Muscle layer of duodenum (tissue), 2 donors: ENCODE results near the gene CD276.
A peak's percentile ranks its signal among the peaks of the same experiment; 100 is the strongest.
"Not testable (repeated sequence)": the region's sequence is repeated elsewhere in the genome, so short reads cannot be mapped to it uniquely, and the experiment has no call there.

ENCODE experiments used
- H3K27ac ChIP-seq: one replicate; pipeline ENCODE4 v1.7.0; 2013; ENCODE audit warnings: mild to moderate bottlenecking, low read length
- H3K27me3 ChIP-seq: one replicate; pipeline ENCODE4 v1.7.0; 2013; ENCODE audit warnings: low read depth, mild to moderate bottlenecking, control low read depth, low read length
- H3K36me3 ChIP-seq, 2 donors: one replicate each; pipeline ENCODE4 v1.7.0; 2013; ENCODE audit warnings: low read length in 2 of 2, control low read depth in 1 of 2, mild to moderate bottlenecking in 1 of 2; ENCODE audit not compliant: insufficient read depth in 2 of 2, control insufficient read depth in 1 of 2
- H3K4me1 ChIP-seq, 2 donors: one replicate each; pipeline ENCODE4 v1.7.0; 2013; ENCODE audit warnings: low read length in 2 of 2, mild to moderate bottlenecking in 2 of 2, control low read depth in 1 of 2, moderate library complexity in 1 of 2; ENCODE audit not compliant: insufficient read depth in 2 of 2, control insufficient read depth in 1 of 2
- H3K4me3 ChIP-seq, 2 donors: one replicate each; pipeline ENCODE4 v1.7.0; 2013; ENCODE audit warnings: low read length in 2 of 2, low read depth in 1 of 2, mild to moderate bottlenecking in 1 of 2
- H3K9me3 ChIP-seq, 2 donors: one replicate each; pipeline ENCODE4 v1.7.0; 2013; ENCODE audit warnings: low read length in 2 of 2, control low read depth in 1 of 2, mild to moderate bottlenecking in 1 of 2; ENCODE audit not compliant: control insufficient read depth in 1 of 2
- donor health status: healthy.

Gene CD276

DNA sequence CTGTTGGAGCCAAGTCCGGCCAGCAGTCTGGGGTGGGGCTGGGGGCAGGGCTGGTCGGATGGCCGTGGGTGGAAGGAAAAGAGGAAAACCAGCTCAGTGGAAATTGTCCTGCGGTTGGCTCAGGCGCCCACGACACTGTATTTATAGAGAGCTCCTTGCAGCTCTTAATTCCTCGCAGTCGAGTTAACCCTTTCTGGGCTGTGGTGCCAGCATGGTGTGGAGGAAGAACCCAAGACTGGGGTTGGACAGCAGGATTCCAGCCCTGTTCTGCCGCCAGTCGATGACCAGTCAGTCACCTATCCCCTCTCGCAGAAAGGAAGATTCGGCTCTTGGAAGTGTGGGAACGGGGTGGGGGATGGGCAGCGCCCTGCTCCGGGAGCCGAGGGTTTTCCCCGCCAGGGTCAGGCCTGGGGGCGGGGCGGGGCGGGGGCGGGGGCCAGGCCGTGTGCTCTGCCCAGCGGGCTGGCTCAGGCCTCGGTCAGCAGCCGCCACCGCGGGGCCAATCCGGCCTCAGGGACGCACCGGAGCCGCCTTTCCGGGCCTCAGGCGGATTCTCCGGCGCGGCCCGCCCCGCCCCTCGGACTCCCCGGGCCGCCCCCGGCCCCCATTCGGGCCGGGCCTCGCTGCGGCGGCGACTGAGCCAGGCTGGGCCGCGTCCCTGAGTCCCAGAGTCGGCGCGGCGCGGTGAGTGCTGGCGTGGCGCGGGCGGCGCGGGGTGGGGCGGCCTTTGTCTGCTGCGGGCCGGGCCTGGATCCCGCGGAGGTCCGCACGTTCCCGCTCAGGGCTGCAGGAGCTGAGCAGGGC lies at the start of gene CD276:
Gene CD276 (plus strand): TSS at position 607 of the 804 bp plus-strand sequence. CDS start 15,257 bp downstream, outside the sequence.
- peak within 1 kb of the TSS; percentile 62 to 84 for H3K4me3 ChIP-seq
- H3K9me3 ChIP-seq = no peaks in the 10 kb centered on the region
- peak within 1 kb of the TSS; percentile 43 for H3K27ac ChIP-seq
- peaks cover 13 to 29% of the 10 kb centered on the region in 2 donors for H3K4me1 ChIP-seq
- no peaks in the 10 kb centered on the region for H3K27me3 ChIP-seq
- H3K36me3 ChIP-seq = no peaks in the 10 kb centered on the region

DNA sequence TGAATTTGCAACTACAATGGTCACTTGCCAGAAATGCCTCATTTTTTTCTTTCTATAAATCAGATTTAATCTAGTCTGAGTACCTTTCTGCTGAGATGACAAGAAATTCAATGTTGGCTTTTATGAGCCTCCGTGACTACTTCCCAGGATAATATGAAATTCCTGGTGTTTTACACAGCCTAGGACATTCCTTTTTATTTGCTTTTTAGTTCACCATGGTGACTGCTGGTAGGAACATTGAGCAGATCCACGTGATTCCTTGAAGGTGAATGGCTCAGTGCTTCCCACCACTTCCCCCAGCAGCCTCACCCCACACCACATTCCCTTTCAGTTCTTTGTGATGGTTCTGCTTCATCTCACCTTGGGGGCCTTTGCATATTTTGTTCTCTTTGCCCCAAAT lies 46.7 kb upstream of the CD276 start:
- Histone ChIP-seq H3K4me3 (no peak overlapping the region), H3K27me3 (no peaks in the 10 kb centered on the region), H3K4me1 (peaks cover 7 to 10% of the 10 kb centered on the region in 2 donors), H3K9me3 (no peaks in the 10 kb centered on the region), H3K27ac (no peak overlapping the region), H3K36me3 (peaks cover 0 to 9% of the 10 kb centered on the region in 2 donors)

DNA sequence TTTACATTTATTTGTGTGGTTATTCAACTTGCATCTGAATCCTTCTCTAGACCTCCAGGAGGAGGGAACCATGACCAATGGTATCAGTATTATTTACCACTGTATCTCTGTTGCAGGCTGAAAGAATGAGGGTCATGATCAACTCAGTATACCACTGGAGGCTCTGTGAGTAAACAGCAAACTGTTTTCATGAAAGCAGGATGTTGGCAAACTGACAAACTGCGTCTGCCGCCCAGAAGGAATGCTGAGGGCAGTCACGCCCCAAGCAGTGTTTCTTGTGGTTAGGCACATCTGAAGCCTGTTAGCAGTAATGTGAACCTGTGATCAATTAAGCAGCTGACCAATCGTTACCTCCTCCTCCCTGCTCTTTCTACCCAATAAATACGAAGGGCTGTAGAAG lies 44.7 kb upstream of the CD276 start:
- not testable (repeated sequence) for H3K9me3 ChIP-seq, H3K4me3 ChIP-seq, H3K27ac ChIP-seq, H3K4me1 ChIP-seq, H3K27me3 ChIP-seq, H3K36me3 ChIP-seq

DNA sequence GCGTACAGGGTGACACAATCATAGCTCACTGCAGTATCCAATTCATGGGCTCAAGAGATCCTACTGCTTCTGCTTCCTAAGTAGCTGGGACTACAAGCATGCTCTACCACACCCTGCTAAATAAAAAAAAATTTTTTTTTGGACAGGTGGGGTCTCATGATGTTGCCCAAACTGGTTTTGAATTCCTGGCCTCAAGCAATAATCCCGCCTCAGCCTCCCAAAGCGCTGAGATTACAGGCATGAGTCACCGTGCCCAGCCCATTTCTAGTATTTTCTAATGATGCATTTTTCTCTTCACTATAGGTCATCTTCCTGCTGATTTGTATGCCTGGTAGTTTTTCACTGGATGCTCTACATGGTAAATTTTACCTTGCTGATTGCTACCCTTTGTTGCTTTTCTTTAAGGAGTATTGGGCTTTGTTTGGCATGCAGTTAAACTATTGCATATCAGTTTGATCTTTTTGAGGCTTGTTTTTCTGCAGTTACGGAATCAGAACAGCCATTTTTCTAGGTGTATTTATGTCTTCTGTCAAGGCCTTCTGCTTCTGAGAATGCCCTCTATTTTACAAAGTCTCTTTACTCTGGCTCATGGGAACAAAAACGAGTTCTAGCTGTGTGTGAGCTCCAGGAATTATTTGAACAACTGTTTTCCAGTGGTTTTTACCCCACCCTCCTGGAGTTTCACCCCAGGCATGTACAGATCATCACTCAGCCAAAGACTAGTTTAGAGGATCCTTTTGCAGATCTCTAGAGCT lies 36.7 kb upstream of the CD276 start:
- Histone ChIP-seq H3K27me3 (no peaks in the 10 kb centered on the region), H3K4me3 (no peak overlapping the region), H3K9me3 (no peaks in the 10 kb centered on the region), H3K27ac (no peak overlapping the region), H3K4me1 (no peaks in the 10 kb centered on the region), H3K36me3 (no peaks in the 10 kb centered on the region)

DNA sequence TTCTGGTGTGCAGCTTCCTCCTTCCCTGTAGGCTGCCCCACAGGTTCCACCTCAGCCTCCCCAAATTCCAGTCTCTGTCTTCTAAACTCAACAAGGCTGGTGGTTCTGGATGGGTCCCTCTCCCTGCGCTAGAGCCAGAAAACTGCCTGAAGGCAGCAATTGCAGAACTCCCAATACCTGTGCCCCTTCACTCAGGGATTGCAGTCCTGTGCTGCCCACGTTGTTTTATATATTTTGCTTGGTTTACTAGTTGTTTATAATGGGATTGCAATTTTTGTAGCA lies 36.2 kb upstream of the CD276 start:
- no peaks in the 10 kb centered on the region for H3K27me3 ChIP-seq
- H3K36me3 ChIP-seq = no peaks in the 10 kb centered on the region
- H3K27ac ChIP-seq = no peak overlapping the region
- no peaks in the 10 kb centered on the region for H3K4me1 ChIP-seq
- H3K4me3 ChIP-seq = no peak overlapping the region
- no peaks in the 10 kb centered on the region for H3K9me3 ChIP-seq

DNA sequence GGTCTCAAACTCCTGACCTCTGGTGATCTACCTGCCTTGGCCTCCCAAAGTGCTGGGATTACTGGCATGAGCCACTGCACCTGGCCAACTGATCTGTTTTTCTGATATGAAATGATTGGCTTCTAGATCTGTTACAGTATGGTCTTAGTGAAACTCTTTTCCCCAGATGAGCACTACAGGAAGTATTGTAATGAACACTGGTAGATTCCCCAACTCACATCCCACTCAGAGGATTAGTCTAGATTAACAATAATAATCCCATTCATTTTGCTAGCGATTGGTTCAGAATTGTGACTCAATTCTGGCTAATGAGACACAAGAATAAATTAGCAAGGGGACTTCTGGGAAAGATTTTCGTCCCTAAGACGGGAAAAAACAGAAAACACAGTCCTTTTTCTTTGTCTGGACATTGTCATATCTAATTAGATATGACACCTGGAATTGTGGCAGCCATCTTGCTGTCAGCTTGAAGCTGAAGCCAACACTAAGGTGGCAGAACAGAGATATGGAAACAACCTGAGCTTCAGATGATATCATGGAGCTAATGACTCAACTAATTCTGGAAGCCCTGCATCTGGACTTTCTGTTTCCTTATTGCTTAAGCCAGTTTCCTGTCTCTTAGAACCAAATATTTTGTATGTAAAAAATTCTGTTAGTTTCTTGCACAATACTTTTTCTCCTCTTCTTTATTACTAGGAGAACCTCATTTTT lies 33.6 kb upstream of the CD276 start:
- Histone ChIP-seq H3K9me3 (no peaks in the 10 kb centered on the region), H3K4me1 (no peaks in the 10 kb centered on the region), H3K4me3 (no peak overlapping the region), H3K27ac (no peak overlapping the region), H3K27me3 (no peaks in the 10 kb centered on the region), H3K36me3 (no peaks in the 10 kb centered on the region)

DNA sequence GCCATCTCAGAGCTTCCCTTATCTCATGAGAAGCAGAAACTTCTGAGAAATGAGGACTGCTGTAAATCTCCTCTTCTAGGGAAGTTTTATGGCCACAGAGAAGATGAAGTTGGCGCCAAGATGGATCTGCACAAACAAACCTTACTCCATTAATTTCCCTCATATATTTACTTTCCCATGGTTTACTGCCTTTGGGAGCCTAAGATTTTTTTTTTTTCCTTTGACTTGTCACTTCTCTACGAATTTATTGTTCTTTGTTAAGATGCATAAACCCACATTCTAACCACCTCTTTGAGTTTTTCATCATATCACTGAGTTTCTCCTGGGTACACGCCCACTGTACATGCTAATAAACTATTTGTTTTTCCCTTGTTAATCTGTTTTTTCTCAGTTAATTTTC lies 29.5 kb upstream of the CD276 start:
- H3K4me1 ChIP-seq = no peaks in the 10 kb centered on the region
- H3K27me3 ChIP-seq = no peaks in the 10 kb centered on the region
- H3K36me3 ChIP-seq = no peaks in the 10 kb centered on the region
- H3K4me3 ChIP-seq = no peak overlapping the region
- H3K27ac ChIP-seq = no peak overlapping the region
- no peaks in the 10 kb centered on the region for H3K9me3 ChIP-seq

DNA sequence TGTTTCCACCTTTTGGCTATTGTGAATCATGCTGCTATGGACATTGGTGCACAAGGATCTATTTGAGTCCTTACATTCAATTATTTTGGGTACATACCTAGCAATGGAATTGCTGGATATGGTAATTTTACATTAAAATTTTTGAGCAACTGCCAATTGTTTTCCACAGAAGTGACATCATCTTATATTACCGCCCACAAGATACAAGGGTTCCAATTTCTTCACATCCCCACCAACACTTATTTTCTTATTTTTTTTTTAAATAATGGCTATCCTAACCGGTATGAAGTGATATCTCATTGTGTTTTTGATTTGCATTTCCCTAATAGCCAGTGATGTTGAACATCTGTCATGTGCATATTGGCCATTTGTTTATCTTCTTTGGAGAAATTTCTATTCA lies 28.5 kb upstream of the CD276 start:
- H3K4me1 ChIP-seq = no peaks in the 10 kb centered on the region
- no peaks in the 10 kb centered on the region for H3K9me3 ChIP-seq
- H3K36me3 ChIP-seq = no peaks in the 10 kb centered on the region
- no peak overlapping the region for H3K27ac ChIP-seq
- no peaks in the 10 kb centered on the region for H3K27me3 ChIP-seq
- H3K4me3 ChIP-seq = no peak overlapping the region

DNA sequence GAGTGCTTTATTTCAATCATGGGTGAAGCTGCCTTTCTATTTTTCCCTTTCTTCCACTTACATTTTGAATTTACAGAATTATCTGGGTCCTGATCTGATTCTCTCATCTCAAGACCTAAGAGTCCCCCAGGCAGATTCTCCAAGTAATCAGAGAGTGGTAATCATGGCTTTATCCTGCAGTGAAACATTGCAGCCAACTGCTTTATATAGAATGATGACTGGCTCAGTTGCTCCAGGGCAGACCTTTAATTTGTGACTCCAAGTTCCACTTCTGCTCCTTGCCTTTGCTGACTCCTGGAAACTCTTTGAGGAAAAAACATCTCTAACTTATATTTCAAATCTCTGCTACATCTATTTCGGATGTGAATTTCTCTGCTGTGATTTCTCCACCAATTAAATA lies 25.5 kb upstream of the CD276 start:
- Histone ChIP-seq H3K4me3 (no peak overlapping the region), H3K27ac (no peak overlapping the region), H3K9me3 (no peaks in the 10 kb centered on the region), H3K27me3 (no peaks in the 10 kb centered on the region), H3K36me3 (no peaks in the 10 kb centered on the region), H3K4me1 (no peaks in the 10 kb centered on the region)

DNA sequence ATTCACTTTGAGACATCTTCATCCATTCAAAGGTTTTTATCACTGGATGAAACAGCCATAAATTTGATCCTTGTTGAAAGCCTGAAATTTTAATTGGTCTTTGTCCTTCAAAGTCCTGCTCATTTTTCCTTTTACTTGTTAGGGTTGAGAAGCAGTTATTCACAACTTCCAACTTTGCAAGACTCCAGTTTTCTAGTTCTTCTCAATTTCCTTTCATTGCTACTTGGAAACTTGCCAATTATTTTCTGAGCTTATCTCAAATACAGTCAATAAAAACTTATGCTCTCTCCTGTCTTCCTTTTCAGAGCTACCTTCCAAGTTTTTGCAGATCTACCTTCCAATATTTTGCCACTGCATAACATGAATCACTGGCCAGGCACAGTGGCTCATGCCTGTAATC lies 23.7 kb upstream of the CD276 start:
- Histone ChIP-seq H3K27me3 (no peaks in the 10 kb centered on the region), H3K27ac (no peak overlapping the region), H3K4me1 (no peaks in the 10 kb centered on the region), H3K4me3 (no peak overlapping the region), H3K36me3 (no peaks in the 10 kb centered on the region), H3K9me3 (no peaks in the 10 kb centered on the region)

DNA sequence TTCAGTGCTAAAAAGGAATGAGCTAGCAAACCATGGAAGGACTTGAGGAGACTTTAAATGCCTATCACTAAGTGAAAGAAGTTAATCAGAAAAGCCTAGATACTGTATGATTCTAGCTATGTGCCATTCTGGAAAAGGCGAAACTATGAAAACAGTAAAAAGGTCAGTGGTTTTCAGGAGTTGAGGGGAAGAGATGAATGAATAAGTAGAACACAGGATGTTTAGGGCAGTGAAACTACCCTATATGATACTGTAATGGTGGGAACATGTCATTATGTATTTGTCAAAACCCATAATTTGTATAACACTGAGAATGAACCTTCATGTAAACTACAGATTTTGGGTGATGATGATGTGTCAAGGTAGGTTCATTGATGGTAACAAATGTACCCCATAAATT lies 9.6 kb upstream of the CD276 start:
- no peaks in the 10 kb centered on the region for H3K36me3 ChIP-seq
- no peaks in the 10 kb centered on the region for H3K4me1 ChIP-seq
- no peaks in the 10 kb centered on the region for H3K9me3 ChIP-seq
- H3K27ac ChIP-seq = no peak overlapping the region
- no peaks in the 10 kb centered on the region for H3K27me3 ChIP-seq
- no peak overlapping the region for H3K4me3 ChIP-seq
